ENCODE data around the gene PGBD2.
A peak's percentile ranks its signal among the peaks of the same experiment; 100 is the strongest.
"Not testable (repeated sequence)": the region's sequence is repeated elsewhere in the genome, so short reads cannot be mapped to it uniquely, and the experiment has no call there.

PGBD2 gene

DNA sequence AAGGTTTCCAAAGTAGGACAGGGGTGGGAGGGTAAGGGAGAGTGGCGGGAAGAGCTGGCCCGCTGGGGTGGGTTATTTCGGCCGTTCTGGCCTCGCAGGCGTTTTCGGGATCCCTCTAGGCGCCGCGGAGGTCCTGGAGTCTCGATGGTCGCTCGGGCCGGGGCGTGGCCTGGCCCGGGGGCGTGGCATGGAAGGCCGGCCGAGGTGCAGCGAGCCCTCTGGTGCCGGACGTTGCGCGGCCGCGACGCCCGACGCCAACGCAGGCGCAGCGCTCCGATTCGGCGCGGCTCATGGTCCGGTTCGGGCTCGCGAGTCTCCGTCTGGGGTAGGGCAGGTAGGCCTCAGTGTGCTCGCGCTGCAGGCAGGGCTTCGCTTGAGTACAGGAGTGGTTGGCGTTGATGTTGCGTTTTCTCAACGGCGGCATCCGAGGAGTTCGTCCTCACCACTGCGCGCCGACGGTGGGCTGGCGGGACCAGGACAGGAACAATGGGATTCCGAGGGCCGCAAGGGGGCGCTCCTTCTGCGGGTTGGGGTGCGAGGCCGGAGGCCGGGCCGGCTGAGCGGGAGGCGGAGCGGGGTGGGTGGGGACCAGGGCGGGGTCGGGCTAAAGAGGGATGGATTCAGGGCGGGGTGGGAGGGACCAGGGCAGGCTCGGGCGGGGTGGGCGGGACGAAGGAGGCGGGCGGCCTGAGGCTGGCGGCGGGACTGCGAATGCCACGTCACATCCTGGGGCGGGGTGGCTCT lies at the start of gene PGBD2:
Gene PGBD2 (plus strand): TSS at position 227 of the 744 bp plus-strand sequence. CDS start 7,628 bp downstream, outside the sequence.
- DNase-seq: peak; percentile 68

DNA sequence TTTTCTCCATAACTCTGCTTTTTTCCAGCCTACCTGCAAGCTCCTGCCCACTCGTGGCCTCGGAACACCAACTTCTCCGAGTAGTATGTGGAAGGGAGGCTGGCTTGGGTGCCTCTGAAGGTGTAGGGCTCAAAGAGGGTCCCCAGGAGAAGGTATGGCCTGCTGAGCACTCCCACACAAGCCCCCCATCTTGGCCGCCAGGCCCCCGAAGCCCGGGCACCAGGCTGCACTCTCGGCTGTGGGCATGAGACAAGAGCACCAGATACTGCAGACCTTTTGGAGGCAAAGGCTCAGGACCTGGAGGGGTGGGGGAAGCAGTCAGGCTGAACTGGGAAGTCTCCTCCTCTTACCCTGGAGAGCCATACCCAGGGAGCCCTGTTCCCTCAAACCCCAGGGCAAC lies 48.8 kb upstream of the PGBD2 start:
- DNase-seq: no peak

- no peak for DNase-seq
Measured at GRCh38 chr1:248857749-248858095, 48.3 kb upstream of the PGBD2 start.

GRCh38 chr1:248858096-248858890 lies 47.7 kb upstream of the PGBD2 start:
- no peak for DNase-seq

DNA sequence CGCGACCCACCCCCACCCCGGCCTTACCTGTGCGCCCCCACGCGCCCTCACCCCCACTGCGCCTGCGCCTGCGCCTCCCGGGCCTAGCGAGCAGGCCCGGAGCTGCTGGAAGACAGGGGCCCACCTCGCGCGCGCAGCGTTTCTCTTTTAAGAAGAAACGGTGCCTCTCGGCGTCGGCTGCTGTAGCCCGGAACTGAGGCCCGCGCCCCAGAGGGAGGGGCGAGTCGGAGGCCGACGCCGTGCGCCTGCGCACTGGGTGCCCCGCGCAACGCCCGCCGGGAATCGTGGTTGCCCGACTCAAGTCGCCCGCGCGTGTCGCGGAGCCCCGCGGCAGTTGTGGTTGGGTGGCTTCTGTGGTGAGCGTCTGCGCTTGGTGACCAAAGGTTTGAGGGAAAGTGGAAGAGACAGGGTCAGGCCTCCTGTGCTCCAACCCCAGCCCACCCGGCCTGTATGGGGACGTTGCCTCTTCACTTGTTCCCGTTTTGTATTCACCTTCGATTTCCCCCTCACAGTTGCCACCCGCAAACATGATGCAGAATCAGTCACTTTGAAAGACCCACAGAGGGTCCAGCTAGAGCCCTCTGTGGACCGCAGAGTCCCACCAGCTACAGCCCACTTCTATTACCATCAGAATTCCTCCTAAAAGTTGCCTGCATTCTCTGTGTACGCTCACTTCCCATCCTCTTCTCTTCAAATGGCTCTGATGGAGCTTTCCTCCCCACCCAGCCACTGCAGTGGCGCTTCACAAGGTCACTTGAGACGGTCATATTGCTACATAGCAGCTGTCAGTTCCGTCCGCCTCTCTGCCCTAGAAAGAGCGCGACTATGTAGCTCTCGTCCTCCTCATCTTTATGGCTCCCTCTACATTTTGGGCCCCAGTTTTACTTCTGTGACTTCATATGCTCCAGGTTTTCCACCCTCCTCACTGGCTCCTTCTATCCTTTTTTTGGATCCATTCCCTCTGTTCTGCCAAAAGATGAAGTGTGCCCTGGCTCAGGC lies 46.8 kb upstream of the PGBD2 start, which contains the start of gene ZNF692:
Gene ZNF692 (minus strand): TSS at position 195 of the 999 bp plus-strand sequence. CDS start 776 bp downstream, outside the sequence.
- peak; percentile 83 for DNase-seq

GRCh38 chr1:248860007-248860406 lies 46.0 kb upstream of the PGBD2 start:
- DNase-seq: no peak

GRCh38 chr1:248861616-248862015 lies 44.4 kb upstream of the PGBD2 start:
- no peak for DNase-seq

DNA sequence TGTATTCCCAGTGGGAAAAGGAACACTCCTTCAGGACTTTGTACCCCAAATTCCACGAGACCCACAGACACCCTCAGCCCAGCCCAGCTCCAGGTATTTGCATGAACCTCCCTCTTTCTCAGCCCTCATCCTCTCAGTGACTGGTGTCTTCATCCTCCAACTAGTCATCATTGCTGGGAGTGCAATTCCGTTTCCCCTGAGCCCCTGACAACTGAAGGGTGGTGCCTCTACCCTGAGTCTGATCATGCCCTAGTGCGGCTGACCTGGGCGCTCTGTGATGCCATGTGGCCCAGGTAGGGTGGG lies 43.4 kb upstream of the PGBD2 start:
- DNase-seq: no peak

DNA sequence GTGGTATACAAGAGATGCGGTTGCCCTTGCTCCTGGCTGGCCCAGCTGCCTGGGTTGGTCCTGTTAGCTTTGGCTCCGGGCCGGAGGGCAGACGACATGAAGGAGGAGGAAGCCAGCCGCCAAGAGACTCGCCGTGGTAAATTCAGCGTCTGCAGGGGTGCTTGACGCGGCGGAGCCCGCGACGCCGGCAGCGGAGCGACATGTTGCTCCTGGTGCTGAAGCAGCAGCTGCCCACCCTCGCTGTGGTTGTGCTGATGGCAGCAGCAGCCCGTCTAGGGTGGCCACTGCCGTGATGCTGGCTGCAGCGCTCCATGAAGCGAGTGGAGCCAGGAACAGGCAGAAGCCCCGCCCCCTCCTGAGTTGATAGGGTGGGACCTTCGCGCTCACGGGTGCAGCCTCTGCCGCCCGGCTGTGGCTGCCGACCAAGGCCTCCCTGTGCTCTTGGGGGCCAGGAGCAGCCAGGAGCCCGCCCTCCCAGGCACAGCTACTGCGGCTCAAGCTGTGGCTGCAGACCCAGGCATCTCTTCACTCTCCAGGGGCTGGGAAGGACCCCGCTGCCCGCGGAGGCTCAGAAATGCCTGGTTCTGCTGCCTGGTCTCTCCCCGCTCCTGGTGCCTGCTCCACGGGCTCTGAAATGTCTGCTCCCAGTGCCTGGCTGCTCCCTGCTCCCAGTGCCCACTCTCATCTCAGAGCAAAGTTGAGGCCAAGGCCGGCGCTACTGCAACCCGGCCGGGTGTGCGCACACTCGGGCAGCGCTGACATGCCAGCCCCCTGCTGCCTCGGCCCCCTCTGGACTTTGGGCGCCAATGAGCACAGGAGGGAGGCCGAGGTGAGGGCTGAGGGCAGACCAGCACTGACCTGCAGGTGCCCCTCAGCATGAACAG lies 42.8 kb upstream of the PGBD2 start:
- DNase-seq: peak; percentile 48

DNA sequence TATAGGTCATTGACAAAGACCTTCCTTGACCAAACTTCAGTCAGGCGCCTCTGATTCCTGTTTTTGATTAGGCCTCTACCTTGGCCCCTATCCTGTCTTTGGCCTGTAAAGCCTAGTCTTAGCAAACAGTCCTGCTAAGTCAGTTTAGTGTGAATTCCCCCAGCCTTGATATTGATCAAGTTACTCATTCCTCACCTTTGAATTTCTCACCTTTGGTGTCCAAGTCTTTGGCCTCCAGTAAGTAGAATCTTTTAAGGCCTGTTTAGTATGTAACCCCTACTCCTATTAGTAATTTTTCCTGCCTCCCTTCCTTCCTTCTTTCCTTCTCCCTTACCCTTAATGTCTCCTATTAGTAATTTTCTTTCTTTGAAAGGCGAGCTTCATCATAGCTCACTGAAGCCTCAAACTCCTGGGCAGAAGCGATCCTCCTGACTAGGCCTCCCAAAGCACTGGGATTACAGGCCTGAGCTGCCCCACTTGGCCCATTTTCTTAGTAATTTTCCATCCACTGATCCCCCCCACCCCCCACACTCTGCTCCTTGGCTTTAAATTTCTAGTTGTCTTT lies 34.1 kb upstream of the PGBD2 start:
- DNase-seq: no peak

- no peak for DNase-seq
Measured at GRCh38 chr1:248872752-248873408, 33.2 kb upstream of the PGBD2 start.

GRCh38 chr1:248873409-248873992 lies 32.5 kb upstream of the PGBD2 start:
- peak; percentile 92 for DNase-seq

GRCh38 chr1:248873993-248874533 lies 32.0 kb upstream of the PGBD2 start:
- DNase-seq: peak; percentile 89

DNA sequence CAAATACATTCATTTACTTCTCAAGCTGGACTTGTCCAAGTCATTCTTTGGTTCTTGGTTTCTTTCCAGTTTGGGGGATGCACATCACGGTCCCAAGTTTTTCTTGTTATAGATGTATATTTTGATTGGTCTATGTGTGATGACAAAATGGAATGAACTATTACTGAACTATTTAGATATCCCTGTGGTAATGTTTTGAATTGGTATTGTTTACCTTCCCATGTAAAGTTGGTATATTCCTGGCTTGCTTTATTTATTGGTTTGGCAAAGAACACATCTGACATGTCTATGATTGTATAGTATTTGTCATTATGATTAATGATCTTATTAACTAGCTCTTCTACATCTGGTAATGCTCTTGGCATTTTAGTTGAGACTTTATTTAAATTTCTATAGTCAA lies 24.8 kb upstream of the PGBD2 start:
- DNase-seq: no peak

- DNase-seq: not testable (repeated sequence)
Measured at GRCh38 chr1:248882427-248882826, 23.6 kb upstream of the PGBD2 start.

DNA sequence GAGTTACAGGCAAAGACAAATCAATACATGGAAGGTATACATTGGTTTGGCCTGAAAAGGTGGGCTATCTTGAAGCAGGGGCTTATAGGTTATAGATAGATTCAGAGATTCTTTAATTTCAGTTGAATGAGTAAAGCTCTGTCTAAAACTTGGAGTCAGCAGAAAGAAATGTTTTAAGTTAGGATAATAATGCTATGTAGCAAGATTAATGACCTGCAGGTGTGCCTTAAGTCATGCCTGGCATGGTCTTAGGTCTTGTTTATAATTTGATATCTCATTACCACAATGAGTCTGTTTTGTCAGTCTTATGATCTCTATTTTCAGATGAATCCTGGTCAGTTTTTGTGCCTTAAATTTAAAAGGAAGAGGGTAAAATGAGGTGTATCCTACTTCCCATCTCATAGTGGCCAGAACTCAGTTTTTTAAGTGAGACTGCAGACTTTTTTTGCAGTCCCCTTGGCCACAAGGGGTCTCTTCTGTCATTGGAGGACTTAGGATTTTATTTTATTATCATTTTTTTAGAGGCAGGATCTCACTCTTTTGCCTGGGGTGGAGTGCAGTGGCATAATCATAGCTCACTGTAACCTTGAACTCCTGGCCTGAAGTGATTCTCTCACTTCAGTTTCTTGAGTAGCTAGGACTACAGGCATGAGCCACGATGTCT lies 21.3 kb upstream of the PGBD2 start:
- DNase-seq: no peak

- DNase-seq: no peak
Measured at GRCh38 chr1:248885646-248886045, 20.4 kb upstream of the PGBD2 start.

DNA sequence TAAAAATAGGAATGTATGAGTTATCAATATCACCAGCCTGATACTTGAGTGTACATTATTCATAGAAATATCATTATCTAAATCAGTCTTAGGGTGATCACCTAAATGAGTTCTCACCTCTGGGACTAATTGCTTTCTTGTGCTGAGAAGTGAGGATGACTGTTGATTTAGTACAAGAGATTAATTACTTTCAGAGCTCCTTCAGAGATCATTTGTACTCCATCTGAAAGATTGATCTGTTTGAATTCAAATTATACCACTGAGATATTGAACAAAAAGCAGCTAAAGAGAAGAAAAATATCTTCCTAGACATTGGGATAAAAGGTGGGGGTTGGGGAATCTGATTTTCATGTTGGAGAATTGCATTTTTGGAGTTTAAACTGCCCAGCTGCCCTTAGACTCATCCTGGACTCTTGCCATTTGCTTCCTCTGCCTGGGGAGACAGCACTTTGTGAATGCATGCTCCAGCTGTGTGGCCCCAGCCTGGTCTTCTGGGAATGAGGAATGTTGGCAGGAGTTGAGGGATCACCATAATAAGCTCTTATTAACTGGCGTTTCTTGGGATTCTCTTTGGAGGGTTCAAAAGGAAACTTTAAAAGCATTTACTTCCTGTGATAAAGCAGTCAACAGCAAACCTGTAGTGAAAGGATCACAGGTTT lies 19.7 kb upstream of the PGBD2 start:
- no peak for DNase-seq

GRCh38 chr1:248889914-248890243 lies 16.2 kb upstream of the PGBD2 start:
- DNase-seq: not testable (repeated sequence)
